IMR-90 (cell line): ENCODE data around the gene CCDC88B. TPM values are rescaled to one million over a fixed set of nuclear protein-coding genes. Genes with fewer than 3 reads are reported as not detected.

Experiments used
- ATAC-seq: fragments of 200-7000 bp; cut with Tn5 transposase; 2 replicates; pipeline ENCODE4 v1.9.1; 2020; ENCODE audit warnings: low read depth, mild to moderate bottlenecking, moderate library complexity
- BruUV-seq: library from RNA; stranded (reverse); fragments of 400-500 nt; replicated peaks from 2 replicates; lab custom pipeline; 2021; lab: Mats Ljungman, UMichigan
- CTCF ChIA-PET: fragments of 300-600 bp; formaldehyde crosslinking; extraction: SDS; loops from one replicate; lab custom pipeline; 2021; ENCODE audit warnings: antibody characterized with exemption; lab: Yijun Ruan, JAX
- POLR2A ChIA-PET: fragments of 300-600 bp; sonication (Branson Sonifier 250); formaldehyde crosslinking; loops from one replicate; lab custom pipeline; 2022; ENCODE audit warnings: antibody characterized with exemption; ENCODE audit not compliant: unreplicated experiment; lab: Charles Lee
- DNase-seq: peaks from one replicate; pipeline ENCODE4 v3.0.0; 2013
- H2AFZ ChIP-seq: replicated peaks from 2 replicates; pipeline ENCODE3; 2013; ENCODE audit warnings: low read length, mild to moderate bottlenecking; ENCODE audit not compliant: poor library complexity
- H2AK5ac ChIP-seq: 2 replicates; pipeline ENCODE4 v1.6.1; 2013; ENCODE audit warnings: low read depth, low read length, inconsistent platforms
- H2AK9ac ChIP-seq: replicated peaks from 2 replicates; pipeline ENCODE3; 2013; ENCODE audit warnings: mild to moderate bottlenecking, low read depth, low read length, moderate library complexity; ENCODE audit not compliant: poor library complexity
- H2BK120ac ChIP-seq: 2 replicates; pipeline ENCODE4 v1.6.1; 2013; ENCODE audit warnings: low read depth, low read length, inconsistent platforms
- H2BK15ac ChIP-seq: 3 replicates; pipeline ENCODE4 v1.6.1; 2013; ENCODE audit warnings: low read depth, low read length, inconsistent platforms
- H2BK20ac ChIP-seq: 2 replicates; pipeline ENCODE4 v1.6.1; 2013; ENCODE audit warnings: low read depth, mild to moderate bottlenecking, inconsistent platforms, low read length, moderate library complexity
- H2BK5ac ChIP-seq: 2 replicates; pipeline ENCODE4 v1.6.1; 2013; ENCODE audit warnings: mild to moderate bottlenecking, low read depth, low read length, inconsistent platforms; ENCODE audit not compliant: poor library complexity, severe bottlenecking
- H3K14ac ChIP-seq: replicated peaks from 2 replicates; pipeline ENCODE4 v1.6.1; 2013; ENCODE audit warnings: low read depth, low read length, inconsistent platforms
- H3K18ac ChIP-seq: 2 replicates; pipeline ENCODE4 v1.6.1; 2013; ENCODE audit warnings: low read depth, low read length, control low read depth
- H3K23ac ChIP-seq: 2 replicates; pipeline ENCODE4 v1.6.1; 2013; ENCODE audit warnings: low read depth, low read length, inconsistent platforms
- H3K27ac ChIP-seq: 2 replicates; pipeline ENCODE4 v1.5.1; 2013; ENCODE audit warnings: mild to moderate bottlenecking, control low read depth, low read length; ENCODE audit not compliant: insufficient read depth
- H3K27me3 ChIP-seq: 2 replicates; pipeline ENCODE4 v1.6.1; 2013; ENCODE audit warnings: low read length; ENCODE audit not compliant: control insufficient read depth, insufficient read depth
- H3K36me3 ChIP-seq: 2 replicates; pipeline ENCODE4 v1.6.1; 2013; ENCODE audit warnings: low read length, mixed read lengths; ENCODE audit not compliant: control insufficient read depth, insufficient read depth
- H3K4ac ChIP-seq: 2 replicates; pipeline ENCODE4 v1.6.1; 2013; ENCODE audit warnings: low read depth, low read length, inconsistent platforms
- H3K4me1 ChIP-seq: 2 replicates; pipeline ENCODE4 v1.6.1; 2013; ENCODE audit warnings: low read length, mixed read lengths; ENCODE audit not compliant: control insufficient read depth, insufficient read depth
- H3K4me2 ChIP-seq: 2 replicates; pipeline ENCODE4 v1.6.1; 2013; ENCODE audit warnings: low read depth, mild to moderate bottlenecking, control low read depth, low read length, moderate library complexity
- H3K4me3 ChIP-seq: 2 replicates; pipeline ENCODE4 v1.5.1; 2013; ENCODE audit warnings: low read depth, mild to moderate bottlenecking, control low read depth, low read length, moderate library complexity; ENCODE audit not compliant: insufficient read depth
- H3K56ac ChIP-seq: 2 replicates; pipeline ENCODE4 v1.6.1; 2013; ENCODE audit warnings: low read length, inconsistent platforms; ENCODE audit not compliant: insufficient read depth; ENCODE audit errors: extremely low read depth
- H3K79me1 ChIP-seq, 2 experiments: 2 replicates each; pipeline ENCODE4 v1.6.1; 2013; ENCODE audit warnings: low read length in 2 of 2, inconsistent platforms in 1 of 2, low read depth in 1 of 2
- H3K9ac ChIP-seq: 2 replicates; pipeline ENCODE4 v1.6.1; 2013; ENCODE audit warnings: low read depth, low read length, control low read depth
- H3K9me1 ChIP-seq: 2 replicates; pipeline ENCODE4 v1.6.1; 2013; ENCODE audit warnings: low read length, inconsistent platforms; ENCODE audit not compliant: insufficient read depth
- H3K9me3 ChIP-seq: 2 replicates; pipeline ENCODE4 v1.6.1; 2013; ENCODE audit warnings: low read length; ENCODE audit not compliant: control insufficient read depth, insufficient read depth
- H4K20me1 ChIP-seq: 2 replicates; pipeline ENCODE4 v1.6.1; 2013; ENCODE audit warnings: low read length, inconsistent platforms; ENCODE audit not compliant: insufficient read depth
- H4K5ac ChIP-seq: 2 replicates; pipeline ENCODE4 v1.6.1; 2013; ENCODE audit warnings: mild to moderate bottlenecking, low read depth, low read length, control low read depth
- H4K8ac ChIP-seq, 2 experiments: 2 replicates each; pipeline ENCODE4 v1.6.1; 2013; ENCODE audit warnings: low read depth in 2 of 2, low read length in 2 of 2, control low read depth in 1 of 2, inconsistent platforms in 1 of 2
- H4K91ac ChIP-seq: 2 replicates; pipeline ENCODE4 v1.6.1; 2013; ENCODE audit warnings: low read depth, low read length, inconsistent platforms; ENCODE audit not compliant: insufficient read depth
- BHLHE40 ChIP-seq: fragments of 150-350 bp; IDR thresholded peaks from 2 replicates; pipeline ENCODE4 v1.6.1; 2016; ENCODE audit warnings: mild to moderate bottlenecking, low read depth, low read length
- CHD1 ChIP-seq: IDR thresholded peaks from 2 replicates; pipeline ENCODE4 v1.6.1; 2012; ENCODE audit warnings: low read depth, low read length, improper control_type of control experiment
- FOS ChIP-seq: fragments of 150-350 bp; IDR thresholded peaks from 2 replicates; pipeline ENCODE4 v1.6.1; 2016; ENCODE audit warnings: low read depth, low read length
- MAFK ChIP-seq: IDR thresholded peaks from 2 replicates; pipeline ENCODE4 v1.6.1; 2012; ENCODE audit warnings: low read depth, low read length, improper control_type of control experiment
- MXI1 ChIP-seq: IDR thresholded peaks from 2 replicates; pipeline ENCODE4 v1.6.1; 2012; ENCODE audit warnings: low read depth, mild to moderate bottlenecking, low read length, moderate library complexity, borderline replicate concordance
- NFE2L2 ChIP-seq: fragments of 150-350 bp; IDR thresholded peaks from 2 replicates; pipeline ENCODE4 v1.6.1; 2016; ENCODE audit warnings: low read depth, mild to moderate bottlenecking, low read length
- POLR2A ChIP-seq: IDR thresholded peaks from 2 replicates; pipeline ENCODE4 v1.6.1; 2012; ENCODE audit warnings: mild to moderate bottlenecking, low read depth, low read length
- RAD21 ChIP-seq: IDR thresholded peaks from 2 replicates; pipeline ENCODE4 v1.6.1; 2012; ENCODE audit warnings: low read length, improper control_type of control experiment
- RCOR1 ChIP-seq: IDR thresholded peaks from 2 replicates; pipeline ENCODE4 v1.6.1; 2012; ENCODE audit warnings: mild to moderate bottlenecking, low read length, improper control_type of control experiment; ENCODE audit not compliant: insufficient replicate concordance
- RFX5 ChIP-seq: IDR thresholded peaks from 2 replicates; pipeline ENCODE4 v1.8.0; 2012; ENCODE audit warnings: low read depth, mild to moderate bottlenecking, low read length, moderate library complexity
- SMC3 ChIP-seq: fragments of 150-350 bp; IDR thresholded peaks from 2 replicates; pipeline ENCODE4 v1.6.1; 2016; ENCODE audit warnings: low read depth, mild to moderate bottlenecking, antibody characterized with exemption, low read length, moderate library complexity
- USF2 ChIP-seq: fragments of 150-350 bp; IDR thresholded peaks from 2 replicates; pipeline ENCODE4 v1.6.1; 2017; ENCODE audit warnings: mild to moderate bottlenecking, antibody characterized with exemption, low read length, low read depth
- WGBS, 2 experiments: methylation state at CpG; one replicate each; pipeline versions ENCODE4 v1.1.5 to v1.1.7; 2013; ENCODE audit warnings: missing lambda C conversion rate in 2 of 2; ENCODE audit not compliant: insufficient read length in 1 of 2; ENCODE audit errors: extremely low coverage in 2 of 2; 5-methylcytosine and 5-hydroxymethylcytosine counted together
- dilution Hi-C: fragments of 300-500 bp; cut with HindIII; formaldehyde crosslinking; loops from one replicate; pipeline ENCODE4 v1.14.3; 2018; ENCODE audit warnings: low sequenced_read_pairs; ENCODE audit not compliant: unreplicated experiment
- in situ Hi-C: fragments of 300-500 bp; cut with MboI; formaldehyde crosslinking; loops from 3 replicates; pipeline ENCODE4 v1.14.3; 2019; ENCODE audit warnings: low sequenced_read_pairs, inconsistent platforms, mixed read lengths
- intact Hi-C: fragments of 100-400 bp; cut with micrococcal nuclease; formaldehyde crosslinking; loops from 2 replicates; pipeline ENCODE4 v1.10.0; 2022
- polyA plus RNA-seq, 3 experiments: library from polyadenylated mRNA; depleted of rRNA; stranded (reverse); fragments of >200 nt; gene quantifications; 2 replicates each; pipeline ENCODE4 v1.2.3, GENCODE V29; 2012; ENCODE audit warnings: low replicate concordance in 1 of 3
- total RNA-seq: library from RNA; depleted of rRNA; stranded (reverse); fragments of >200 nt; gene quantifications from 2 replicates; pipeline ENCODE4 v1.2.3, GENCODE V29; 2012

The CCDC88B gene
- total and polyA plus RNA-seq, 2 of the 4 experiments (the other 2 are of a cell fraction), result 1.3 to 2.5 TPM

GRCh38 chr11:64290352-64291261 is 49.4 kb upstream of the CCDC88B start:
- BruUV-seq, result no TSS peak
- no peak overlapping the region for H4K91ac ChIP-seq
- H4K5ac ChIP-seq, result no peak overlapping the region
- no peak overlapping the region for H3K4me2 ChIP-seq
- no peak overlapping the region for H2BK20ac ChIP-seq
- ATAC-seq (no peak), DNase-seq (no peak)
- no peak overlapping the region for H3K18ac ChIP-seq
- peaks cover 53% of the 10 kb centered on the region for H3K27me3 ChIP-seq
- H3K23ac ChIP-seq, result no peak overlapping the region
- no peak overlapping the region for H3K4ac ChIP-seq
- no peaks in the 10 kb centered on the region; the same call in 1 of the 2 replicates for H3K9me1 ChIP-seq
- in situ Hi-C loops, result no loop called here
- H3K56ac ChIP-seq, result no peak overlapping the region
- no peak overlapping the region for H2BK15ac ChIP-seq
- no peaks in the 10 kb centered on the region for H3K36me3 ChIP-seq
- H3K27ac ChIP-seq, result no peak overlapping the region
- H3K79me1 ChIP-seq, result peaks cover 3 to 14% of the 10 kb centered on the region in 2 experiments; a peak in 3 of 4 replicates
- peaks cover 5% of the 10 kb centered on the region; the same call in 1 of the 2 replicates for H4K20me1 ChIP-seq
- CTCF ChIA-PET, result no interaction called here
- intact Hi-C loops, result no loop called here
- H2AK5ac ChIP-seq, result no peak overlapping the region
- peaks cover 9% of the 10 kb centered on the region for H3K4me1 ChIP-seq
- H3K9ac ChIP-seq, result no peak overlapping the region
- H3K4me3 ChIP-seq, result no peak overlapping the region
- POLR2A ChIA-PET, result no interaction called here
- H4K8ac ChIP-seq, result no peak overlapping the region
- WGBS, 2 experiments, result no CpG with 5 or more reads among the region's 10 CpGs
- peak overlapping the region; percentile 37 for H2AK9ac ChIP-seq
- H2BK5ac ChIP-seq, result no peak overlapping the region
- H2AFZ ChIP-seq, result no peak overlapping the region
- no peak for TF ChIP-seq USF2
- TF ChIP-seq FOS, result no peak
- no peak for TF ChIP-seq RCOR1
- no peak for TF ChIP-seq BHLHE40
- TF ChIP-seq CHD1, result no peak
- TF ChIP-seq RAD21, result no peak
- TF ChIP-seq MXI1, result no peak
- TF ChIP-seq RFX5, result no peak
- TF ChIP-seq NFE2L2, result no peak
- TF ChIP-seq POLR2A, result no peak
- TF ChIP-seq SMC3, result no peak
- TF ChIP-seq MAFK, result no peak
- H3K14ac ChIP-seq, result no peak overlapping the region
- dilution Hi-C loops, result no loop called here
- H2BK120ac ChIP-seq, result no peak overlapping the region
- no peaks in the 10 kb centered on the region for H3K9me3 ChIP-seq
